ENCODE results near the gene OR6Y1.

Gene OR6Y1, protein sequence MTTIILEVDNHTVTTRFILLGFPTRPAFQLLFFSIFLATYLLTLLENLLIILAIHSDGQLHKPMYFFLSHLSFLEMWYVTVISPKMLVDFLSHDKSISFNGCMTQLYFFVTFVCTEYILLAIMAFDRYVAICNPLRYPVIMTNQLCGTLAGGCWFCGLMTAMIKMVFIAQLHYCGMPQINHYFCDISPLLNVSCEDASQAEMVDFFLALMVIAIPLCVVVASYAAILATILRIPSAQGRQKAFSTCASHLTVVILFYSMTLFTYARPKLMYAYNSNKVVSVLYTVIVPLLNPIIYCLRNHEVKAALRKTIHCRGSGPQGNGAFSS

DNA sequence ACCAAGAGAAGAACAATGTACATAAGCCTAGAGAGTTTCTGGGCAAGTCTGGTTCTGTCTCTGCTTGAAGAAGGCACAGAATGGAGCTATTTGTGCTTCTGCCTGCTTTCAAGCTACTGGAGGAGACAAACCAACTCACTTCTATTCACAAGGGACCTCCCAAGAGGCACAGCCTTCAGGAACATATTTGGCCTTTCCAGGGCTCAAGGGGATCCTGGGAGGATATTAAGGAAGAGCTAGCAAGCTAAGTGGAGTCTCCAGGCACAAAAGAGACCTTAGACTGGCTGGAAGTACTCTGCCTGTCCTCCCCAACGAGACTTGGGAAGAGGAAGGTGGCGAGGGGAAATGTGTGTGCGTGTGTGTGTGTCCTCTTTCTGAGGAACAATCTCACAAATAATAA lies at the start of gene OR6Y1:
OR6Y1 (minus strand) TSS at position 54 of the 400 bp plus-strand sequence. CDS start 6,300 bp downstream, outside the sequence.
- DNase-seq (ENCODE audit: low spot score), result no peak

DNA sequence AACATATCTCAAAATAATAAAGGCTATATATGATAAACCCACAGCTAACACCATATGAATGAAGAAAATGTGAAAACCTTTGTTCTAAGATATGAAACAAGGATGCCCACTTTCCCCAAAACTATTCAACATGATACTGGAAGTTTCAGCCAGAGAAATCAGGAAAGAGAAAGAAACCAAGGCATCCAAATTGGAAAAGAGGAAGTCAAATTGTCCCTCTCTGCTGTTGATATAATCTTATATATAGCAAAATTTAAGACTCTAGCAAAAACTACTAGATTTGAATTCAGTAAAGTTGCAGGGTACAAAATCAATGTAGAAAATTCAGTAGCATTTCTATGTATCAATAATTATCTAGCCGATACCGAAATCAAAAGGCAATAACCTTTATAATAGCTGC lies 46.5 kb upstream of the OR6Y1 start:
- no peak for DNase-seq (ENCODE audit: low spot score)

DNA sequence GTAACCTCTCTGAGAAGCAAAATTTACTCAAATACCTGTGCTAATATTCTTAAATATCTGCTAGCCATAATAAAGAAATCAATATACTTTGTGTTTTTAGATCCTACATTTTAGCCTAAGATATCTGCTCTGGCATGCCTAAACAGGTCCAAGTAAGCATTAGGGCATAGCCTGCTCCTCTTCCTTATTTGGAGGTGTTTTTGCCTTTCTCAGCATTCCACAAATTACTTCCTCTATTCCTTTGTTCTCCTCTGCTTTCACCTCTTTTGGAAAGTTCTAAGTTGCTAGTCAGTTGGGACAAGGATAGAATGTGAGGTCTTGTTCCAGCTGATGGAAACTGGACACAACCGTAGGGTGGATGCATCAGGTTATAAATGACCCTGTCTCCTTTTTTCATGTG lies 32.7 kb upstream of the OR6Y1 start:
- no peak for DNase-seq (ENCODE audit: low spot score)

DNA sequence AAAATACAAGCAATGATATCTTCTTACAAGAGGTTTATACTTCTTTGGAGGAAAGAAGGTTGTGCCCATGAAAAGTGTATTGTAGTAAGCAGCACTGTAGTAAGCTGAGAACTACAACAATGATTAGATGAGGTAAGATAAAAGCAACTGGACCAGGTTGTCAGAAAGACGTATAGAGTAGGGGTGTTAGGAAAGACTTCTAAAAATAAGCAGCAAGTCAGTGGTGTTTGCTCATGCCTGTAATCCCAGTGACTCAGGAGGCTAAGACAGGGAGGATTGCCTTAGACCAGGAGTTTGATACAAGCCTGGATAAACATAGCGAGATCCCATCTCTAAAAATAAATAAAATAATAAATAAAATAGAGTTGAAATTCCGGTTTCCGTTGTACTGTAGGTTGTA lies 29.8 kb upstream of the OR6Y1 start:
- DNase-seq (ENCODE audit: low spot score), result no peak

DNA sequence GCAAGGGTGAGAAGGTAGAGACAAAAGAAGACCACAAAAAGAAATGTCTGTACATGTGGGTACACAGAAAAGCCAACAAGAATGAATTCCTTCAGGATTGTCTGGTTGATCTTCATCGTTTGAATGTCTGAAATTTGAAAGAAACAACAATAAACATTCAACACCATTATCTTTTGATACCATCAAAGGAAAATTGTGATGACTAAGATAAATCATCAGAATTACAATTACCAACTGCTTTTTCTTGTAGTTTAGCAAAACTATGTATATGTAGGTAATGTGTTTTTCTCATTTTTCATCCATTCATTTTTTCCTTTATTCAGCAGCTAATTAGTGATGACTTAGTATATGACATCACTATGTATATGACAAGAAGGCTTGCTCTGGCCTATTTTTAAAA lies 25.5 kb upstream of the OR6Y1 start, which contains the start of gene OR10X1:
OR10X1 (minus strand) TSS at position 167 of the 400 bp plus-strand sequence; CDS start at position 167, 0 bp downstream.
- DNase-seq (ENCODE audit: low spot score), result no peak

DNA sequence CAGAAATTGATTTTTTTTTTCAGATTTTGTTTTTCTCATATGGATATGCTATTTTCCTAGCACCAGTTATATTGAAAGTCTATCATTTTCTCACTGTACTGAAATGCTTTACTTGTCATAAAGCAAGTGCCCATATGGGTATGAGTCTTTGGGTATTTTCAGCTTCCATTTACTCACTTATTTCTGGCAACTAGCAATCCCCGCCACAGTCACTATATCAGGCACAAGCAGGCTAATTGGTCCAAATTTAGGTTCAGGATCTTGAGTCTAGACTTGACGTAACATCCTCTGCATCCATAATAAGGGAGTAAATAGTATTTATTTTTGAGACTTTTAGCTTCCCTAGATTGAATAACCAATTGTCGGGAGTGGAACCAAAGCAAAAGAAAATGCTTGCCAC lies 23.4 kb upstream of the OR6Y1 start:
- no peak for DNase-seq (ENCODE audit: low spot score)

DNA sequence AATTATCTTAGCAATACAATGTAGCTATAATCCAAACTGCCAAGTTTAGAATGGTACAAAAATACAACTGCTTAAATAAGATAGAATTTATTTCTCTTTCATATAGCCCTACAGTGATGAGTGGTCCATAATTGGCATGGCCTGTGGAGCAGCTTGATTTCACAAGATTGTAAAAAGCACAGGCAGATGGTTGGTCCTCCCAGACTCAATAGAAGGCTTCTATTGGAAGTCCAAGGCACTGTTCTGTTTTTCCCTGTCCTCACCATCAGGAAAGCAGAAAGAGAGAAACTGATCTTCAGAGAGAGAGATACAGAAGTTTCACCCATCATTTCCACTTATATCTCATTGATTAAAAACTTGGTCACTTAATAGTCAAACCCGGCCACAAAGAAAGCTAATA lies 18.0 kb upstream of the OR6Y1 start:
- DNase-seq (ENCODE audit: low spot score), result no peak

DNA sequence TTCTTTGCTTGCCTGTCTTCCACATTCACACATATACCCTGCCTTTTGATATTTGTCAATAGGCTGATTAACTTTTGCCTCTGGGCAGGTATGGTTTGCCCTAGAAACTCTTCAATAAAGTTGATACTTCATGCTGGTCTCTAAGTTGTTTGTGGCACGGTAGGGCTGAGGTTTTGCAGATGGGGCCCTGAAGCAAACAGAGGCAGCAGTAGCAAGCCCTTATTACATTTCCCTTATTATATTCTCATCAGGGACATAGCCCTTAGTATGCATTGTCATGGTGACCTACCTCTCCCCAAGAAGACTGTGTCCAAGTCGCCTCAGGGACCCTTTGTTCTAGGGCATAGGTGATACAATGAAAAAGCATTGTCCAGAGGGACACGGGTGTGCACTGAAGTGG lies 16.3 kb upstream of the OR6Y1 start, which contains the start of gene OR6P1:
OR6P1 (minus strand) TSS at position 101 of the 400 bp plus-strand sequence. CDS start 6,976 bp downstream, outside the sequence.
- no peak for DNase-seq (ENCODE audit: low spot score)

DNA sequence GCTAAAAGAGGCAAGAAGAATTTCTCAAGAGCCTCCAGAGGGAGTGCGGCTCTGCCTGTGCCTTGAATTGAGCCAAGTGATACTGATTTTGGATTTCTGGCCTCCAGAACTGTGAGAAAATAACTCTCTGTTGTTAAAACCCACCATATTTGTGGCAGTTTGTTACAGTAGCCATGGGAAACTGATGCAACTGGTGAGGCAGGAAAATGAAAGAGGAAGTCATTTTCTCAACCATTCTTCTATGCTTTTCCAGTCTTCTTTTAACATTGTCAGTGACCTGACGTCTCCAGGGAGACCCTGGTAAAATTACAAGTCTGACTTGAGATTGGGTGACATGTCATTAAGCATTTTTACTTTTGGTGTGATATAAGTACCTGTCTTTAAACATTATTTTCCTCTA lies 10.4 kb upstream of the OR6Y1 start:
- DNase-seq (ENCODE audit: low spot score), result no peak

DNA sequence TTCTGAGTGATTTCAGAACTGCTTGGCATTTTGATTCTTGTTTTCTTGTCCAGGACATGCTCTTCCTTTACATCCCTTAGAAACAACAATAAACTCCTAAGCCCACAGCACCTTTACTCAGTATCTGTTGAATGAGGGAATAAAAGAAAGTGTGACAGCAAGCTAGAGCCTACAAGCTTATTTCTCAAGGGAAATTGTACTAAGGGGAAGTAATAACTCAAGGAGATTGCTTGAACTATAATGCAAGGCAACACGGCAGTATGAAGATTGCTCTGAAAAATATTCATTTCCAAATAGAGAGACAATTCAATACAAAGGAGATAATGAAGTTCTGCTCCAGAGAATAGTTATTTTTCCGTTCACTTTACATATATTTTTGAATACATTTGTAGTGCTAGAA lies 9.6 kb upstream of the OR6Y1 start:
- DNase-seq (ENCODE audit: low spot score), result no peak

DNA sequence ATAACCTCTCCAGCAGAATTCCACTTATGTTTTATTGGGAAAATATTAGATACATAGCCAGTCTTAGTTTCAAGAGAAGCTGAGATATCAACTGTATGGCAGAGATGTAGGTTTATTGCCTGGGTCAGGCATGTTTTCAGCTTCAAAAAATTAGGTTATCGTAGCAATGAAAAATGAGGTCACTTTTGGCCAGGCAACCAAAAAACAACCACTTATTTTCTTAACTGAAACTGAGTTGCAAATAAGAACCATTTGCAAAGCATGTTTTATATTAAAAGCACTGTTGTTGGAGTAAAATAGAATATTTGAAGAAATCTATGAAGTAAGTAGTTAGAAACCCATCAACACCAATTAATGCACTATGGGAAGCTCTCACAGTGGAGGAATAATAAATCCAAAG lies 5.5 kb upstream of the OR6Y1 start:
- DNase-seq (ENCODE audit: low spot score), result no peak

DNA sequence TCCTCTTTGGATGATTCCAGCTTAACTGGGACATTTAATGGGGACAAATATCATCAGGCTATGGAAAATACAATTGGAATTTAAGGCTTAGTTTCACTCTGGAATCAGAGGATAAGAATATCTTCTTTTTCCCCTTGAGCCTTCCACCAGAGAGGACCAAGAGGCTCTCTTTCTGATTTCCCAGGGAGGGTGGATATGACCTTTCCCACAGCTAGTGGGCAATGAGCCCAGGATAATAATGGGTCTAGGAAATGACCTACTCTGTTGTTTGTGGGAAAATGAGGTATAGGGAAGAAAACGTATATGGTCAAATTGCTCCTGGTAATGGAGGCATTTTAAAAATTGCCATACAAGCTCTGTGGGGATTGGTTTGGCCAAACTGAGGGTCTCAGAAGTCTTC lies 1.9 kb downstream of the OR6Y1 start:
- DNase-seq (ENCODE audit: low spot score), result no peak

DNA sequence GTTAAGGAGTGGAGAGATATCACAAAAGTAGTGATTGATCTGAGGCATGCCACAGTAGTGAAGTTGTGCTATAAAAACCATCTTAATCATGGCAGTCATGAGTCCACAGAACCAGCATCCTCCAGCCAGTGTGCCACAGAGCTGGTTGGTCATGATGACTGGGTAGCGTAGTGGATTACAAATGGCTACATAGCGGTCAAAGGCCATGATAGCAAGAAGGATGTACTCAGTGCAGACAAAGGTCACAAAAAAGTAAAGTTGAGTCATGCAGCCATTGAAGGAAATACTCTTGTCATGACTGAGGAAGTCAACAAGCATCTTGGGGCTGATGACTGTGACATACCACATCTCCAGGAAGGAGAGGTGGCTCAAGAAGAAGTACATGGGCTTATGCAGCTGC lies 6.7 kb downstream of the OR6Y1 start:
- DNase-seq (ENCODE audit: low spot score), result no peak

DNA sequence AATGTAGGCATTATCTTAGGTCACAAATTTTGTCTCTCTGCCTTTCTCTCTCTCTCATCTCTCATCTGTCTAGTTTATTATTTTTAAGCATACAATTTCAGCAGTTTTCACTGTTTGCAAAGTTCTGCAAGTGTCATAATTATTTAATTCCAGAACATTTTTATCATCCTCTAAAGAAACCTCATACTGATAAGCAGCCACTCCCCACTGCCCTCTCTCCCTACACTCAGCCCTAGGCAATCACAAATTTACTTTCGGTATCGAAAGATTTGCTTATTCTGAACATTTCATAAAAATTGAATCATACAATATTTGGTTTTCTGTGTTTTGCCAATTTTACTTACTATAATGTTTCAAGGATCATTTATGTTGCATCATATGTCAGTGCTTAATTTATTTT lies 16.6 kb downstream of the OR6Y1 start:
- DNase-seq (ENCODE audit: low spot score), result no peak

DNA sequence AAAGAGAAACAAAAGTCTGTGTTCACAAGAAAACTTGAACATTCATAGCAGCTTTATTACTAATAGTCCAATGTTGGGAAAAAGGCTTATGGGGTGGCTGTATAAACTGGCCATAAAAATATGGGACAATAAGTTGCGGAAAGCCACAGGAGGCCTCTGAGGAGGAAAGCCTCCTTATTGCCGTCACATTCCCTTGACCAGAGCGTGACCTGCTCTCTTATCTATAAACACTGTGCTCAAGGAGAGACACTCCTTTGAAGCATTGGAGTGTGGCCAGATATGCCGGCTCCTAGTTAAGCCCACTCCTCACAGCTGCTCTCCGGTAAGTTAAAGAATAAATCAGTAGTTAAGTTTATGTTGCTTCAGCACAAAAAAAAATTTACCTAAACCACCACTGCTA lies 19.7 kb downstream of the OR6Y1 start:
- DNase-seq (ENCODE audit: low spot score), result no peak

DNA sequence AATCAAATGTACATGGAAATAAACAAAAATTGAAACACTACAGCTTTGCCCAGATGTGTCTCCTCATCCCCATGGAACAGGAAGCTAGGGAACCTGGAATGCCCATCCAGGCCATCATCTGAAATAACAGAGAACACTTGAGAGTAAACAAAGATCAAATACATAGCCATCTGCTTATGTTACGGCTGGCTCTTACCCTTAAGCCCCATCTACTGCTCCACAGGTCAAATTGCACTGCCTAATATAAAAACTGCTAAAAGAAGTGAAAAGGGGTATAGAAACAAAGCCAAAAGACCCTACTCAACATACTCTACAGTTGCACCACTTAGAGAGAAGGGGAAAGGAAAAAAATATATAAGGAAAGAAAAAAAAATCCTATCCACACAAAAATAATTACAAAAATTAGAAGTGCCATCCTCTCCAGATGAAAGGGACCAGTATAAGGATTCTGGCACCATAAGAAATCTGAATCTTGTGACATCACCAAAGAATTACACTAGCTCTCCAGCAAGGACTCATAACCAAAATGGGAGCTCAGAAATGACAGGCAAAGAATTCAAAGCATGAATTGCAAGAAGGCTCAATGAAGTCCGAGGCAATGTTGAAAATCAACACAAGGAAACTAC lies 26.9 kb downstream of the OR6Y1 start:
- DNase-seq (ENCODE audit: low spot score), result peak; percentile 6

DNA sequence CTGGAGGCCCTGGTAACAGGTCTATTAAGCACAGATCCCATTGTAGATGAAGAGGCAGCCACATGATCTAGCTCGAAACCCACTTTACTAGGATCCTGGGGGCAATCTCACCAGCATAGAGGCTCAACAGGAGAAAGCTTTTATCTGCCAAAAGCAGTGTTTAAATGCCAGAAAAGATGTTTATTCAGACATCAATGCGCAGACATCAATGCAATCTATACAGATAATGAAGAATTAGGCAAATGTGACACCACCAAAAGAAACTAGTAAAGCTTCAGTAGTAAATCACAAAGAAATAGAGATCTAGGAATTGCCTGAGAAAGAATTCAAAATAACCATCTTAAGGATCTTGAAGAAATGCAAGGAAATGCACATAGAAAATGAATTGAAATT lies 32.5 kb downstream of the OR6Y1 start:
- no peak for DNase-seq (ENCODE audit: low spot score)

DNA sequence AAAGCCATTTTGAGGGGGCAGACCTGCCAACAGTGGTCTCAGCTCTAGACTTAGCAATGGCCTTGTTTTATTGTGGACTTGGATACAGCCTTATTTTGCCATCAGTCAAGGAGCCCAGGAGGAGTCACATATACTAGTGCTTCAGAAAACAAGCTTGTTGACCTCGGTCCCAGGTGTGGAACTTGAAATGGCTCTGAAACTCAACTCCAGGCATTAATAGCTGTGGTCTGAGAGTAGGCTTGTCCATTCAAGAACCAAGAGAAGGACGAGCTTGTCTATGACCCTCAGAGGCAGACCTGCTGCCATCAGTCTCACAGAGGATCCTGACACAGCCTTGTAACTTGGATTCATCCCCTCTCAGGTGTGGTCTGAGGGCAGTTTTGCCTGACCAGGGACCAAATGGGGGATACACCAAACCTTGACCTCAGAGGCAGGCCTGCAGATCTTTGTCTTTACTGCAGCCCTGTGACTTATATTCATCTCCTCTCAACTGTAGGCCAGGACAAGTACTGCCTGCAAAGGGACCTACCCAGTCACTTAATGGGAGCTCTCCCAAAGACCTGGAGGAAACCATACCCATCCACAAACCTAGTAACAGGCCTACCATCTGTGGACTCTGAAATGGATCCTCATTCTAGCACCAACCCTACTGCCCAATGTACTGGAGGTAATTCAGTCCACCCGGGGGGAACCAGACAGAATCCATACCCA lies 33.1 kb downstream of the OR6Y1 start:
- no peak for DNase-seq (ENCODE audit: low spot score)

DNA sequence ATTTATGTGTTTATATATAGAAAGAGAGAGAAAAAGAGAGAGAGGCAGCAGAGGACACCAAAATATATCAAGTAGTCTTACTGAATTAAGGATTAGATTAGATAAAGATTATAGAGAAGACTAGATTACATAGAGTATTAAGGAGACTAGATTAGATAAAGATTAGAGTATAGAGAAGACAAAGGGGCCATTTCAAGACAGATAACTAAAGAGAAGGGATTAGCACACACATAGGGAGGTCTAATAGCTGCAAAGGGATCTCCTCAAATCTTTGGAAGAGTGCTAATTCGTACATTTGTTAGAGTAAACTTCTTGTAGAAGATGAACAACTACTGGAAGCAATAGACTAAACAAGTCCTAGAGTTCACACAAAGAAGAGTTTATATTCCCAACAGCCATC lies 34.2 kb downstream of the OR6Y1 start:
- no peak for DNase-seq (ENCODE audit: low spot score)

DNA sequence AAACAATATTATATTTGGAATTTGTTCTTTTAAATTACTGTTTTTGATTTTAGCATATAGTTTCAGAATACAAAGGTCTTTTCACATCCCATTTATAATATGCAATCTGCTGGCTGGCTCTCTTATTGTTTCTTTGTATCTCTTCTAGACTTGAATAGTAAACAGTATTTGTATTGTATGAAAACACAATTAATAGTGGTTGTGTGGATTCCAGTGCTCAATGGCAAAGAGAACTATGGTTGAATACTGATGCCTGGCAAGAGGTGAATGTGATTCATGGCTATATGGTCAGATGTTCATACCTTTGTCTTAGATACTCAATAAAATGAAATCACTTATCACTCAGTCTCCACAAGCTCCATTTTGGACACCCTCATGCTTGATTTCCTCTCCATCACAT lies 37.2 kb downstream of the OR6Y1 start:
- no peak for DNase-seq (ENCODE audit: low spot score)

DNA sequence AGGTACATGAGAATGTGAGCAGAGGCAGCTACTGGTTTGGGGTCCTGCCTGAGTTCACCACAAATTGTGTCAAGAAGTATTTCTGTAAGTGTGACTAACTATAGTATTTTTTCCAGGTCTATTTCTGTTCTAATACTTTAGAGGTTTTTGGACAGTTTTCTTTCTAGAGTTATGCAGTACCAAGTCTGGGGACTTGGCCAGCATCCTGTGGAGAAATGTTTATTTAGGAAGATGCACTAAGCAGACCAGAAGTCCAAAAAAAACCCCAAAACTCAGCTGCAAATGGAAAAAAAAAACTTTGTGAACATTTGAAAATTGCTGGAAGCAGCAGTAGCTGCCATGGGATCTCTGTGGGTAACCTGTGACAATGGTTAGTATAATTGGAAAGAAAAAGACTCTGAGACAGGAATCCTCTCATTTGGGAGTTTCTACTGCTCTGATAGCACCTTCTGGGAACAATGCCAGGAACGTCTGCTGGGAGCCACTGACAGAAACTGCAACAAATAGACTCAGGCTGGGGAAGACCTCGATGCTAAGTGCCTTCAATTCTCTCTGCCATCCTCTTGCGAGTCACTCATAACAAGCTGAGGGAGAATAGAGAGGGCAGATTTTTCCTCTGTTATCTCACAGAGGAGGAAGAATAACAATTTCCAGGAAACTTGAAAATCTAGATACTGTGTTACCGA lies 44.6 kb downstream of the OR6Y1 start:
- no peak for DNase-seq (ENCODE audit: low spot score)

DNA sequence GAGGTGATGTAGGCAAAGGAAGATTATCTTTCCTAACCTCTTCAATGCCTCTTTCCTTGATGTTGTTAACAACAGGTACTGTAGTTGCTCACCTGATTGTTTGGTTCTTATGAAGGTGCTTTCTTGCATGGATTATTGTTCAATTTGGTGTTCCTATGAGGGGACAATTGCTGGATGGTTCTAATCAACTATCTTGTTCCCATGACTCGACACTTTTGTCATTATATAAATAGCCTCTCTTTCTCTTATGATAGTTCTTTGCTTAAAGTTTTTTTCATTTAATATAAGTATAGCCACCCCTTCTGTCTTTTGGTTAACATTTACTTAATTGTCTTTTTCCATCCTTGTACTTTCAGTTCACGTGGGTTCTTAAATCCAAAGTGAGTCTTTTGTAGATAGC lies 46.7 kb downstream of the OR6Y1 start:
- no peak for DNase-seq (ENCODE audit: low spot score)

Measured in CD4-positive, alpha-beta T cell treated with Interleukin-2 at 100 ng/mL for 4 hours (primary cell).